ENCODE data around the gene NXN.

DNA sequence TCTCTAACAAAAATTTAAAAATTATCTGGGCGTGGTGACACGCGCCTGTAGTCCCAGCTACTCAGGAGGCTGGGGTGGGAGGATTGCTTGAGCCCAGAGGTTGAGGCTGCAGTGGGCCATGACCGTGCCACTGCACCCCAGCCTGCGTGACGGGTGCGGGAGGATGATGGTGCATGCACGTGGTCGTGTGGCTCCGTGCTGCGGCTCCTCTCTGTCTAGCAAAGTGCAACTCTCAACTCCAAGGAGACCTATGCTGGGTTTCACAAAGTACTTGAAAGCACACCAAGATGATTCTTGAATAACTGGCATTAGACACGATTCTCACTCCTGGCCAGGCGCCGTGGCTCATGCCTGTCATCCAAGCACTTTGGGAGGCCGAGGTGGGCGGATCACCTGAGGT lies 25.8 kb downstream of the NXN start:
- TF ChIP-seq EP300 (conservative IDR thresholded peaks at IDR 0.05; ENCODE audit: poor library complexity, severe bottlenecking) (no peak), RAD21 (conservative IDR thresholded peaks at IDR 0.05) (no peak), POLR2AphosphoS5 (IDR thresholded peaks at IDR 0.05) (no peak), EZH2 (IDR thresholded peaks at IDR 0.05; ENCODE audit: borderline replicate concordance, insufficient read depth, low read length, poor library complexity, severe bottlenecking) (no peak), TAF1 (IDR thresholded peaks at IDR 0.05; ENCODE audit: low read depth) (no peak)
- TF ChIP-seq, protein P1, sequence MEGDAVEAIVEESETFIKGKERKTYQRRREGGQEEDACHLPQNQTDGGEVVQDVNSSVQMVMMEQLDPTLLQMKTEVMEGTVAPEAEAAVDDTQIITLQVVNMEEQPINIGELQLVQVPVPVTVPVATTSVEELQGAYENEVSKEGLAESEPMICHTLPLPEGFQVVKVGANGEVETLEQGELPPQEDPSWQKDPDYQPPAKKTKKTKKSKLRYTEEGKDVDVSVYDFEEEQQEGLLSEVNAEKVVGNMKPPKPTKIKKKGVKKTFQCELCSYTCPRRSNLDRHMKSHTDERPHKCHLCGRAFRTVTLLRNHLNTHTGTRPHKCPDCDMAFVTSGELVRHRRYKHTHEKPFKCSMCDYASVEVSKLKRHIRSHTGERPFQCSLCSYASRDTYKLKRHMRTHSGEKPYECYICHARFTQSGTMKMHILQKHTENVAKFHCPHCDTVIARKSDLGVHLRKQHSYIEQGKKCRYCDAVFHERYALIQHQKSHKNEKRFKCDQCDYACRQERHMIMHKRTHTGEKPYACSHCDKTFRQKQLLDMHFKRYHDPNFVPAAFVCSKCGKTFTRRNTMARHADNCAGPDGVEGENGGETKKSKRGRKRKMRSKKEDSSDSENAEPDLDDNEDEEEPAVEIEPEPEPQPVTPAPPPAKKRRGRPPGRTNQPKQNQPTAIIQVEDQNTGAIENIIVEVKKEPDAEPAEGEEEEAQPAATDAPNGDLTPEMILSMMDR (IDR thresholded peaks at IDR 0.05; ENCODE audit: poor library complexity, severe bottlenecking), result no peak
- TF ChIP-seq, protein P2, sequence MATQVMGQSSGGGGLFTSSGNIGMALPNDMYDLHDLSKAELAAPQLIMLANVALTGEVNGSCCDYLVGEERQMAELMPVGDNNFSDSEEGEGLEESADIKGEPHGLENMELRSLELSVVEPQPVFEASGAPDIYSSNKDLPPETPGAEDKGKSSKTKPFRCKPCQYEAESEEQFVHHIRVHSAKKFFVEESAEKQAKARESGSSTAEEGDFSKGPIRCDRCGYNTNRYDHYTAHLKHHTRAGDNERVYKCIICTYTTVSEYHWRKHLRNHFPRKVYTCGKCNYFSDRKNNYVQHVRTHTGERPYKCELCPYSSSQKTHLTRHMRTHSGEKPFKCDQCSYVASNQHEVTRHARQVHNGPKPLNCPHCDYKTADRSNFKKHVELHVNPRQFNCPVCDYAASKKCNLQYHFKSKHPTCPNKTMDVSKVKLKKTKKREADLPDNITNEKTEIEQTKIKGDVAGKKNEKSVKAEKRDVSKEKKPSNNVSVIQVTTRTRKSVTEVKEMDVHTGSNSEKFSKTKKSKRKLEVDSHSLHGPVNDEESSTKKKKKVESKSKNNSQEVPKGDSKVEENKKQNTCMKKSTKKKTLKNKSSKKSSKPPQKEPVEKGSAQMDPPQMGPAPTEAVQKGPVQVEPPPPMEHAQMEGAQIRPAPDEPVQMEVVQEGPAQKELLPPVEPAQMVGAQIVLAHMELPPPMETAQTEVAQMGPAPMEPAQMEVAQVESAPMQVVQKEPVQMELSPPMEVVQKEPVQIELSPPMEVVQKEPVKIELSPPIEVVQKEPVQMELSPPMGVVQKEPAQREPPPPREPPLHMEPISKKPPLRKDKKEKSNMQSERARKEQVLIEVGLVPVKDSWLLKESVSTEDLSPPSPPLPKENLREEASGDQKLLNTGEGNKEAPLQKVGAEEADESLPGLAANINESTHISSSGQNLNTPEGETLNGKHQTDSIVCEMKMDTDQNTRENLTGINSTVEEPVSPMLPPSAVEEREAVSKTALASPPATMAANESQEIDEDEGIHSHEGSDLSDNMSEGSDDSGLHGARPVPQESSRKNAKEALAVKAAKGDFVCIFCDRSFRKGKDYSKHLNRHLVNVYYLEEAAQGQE (IDR thresholded peaks at IDR 0.05; ENCODE audit: borderline replicate concordance), result no peak
